NCI-H748 (cell line): ENCODE results near the gene PTPRB.

Source experiments
- DNase-seq: peaks from one replicate; lab custom pipeline; 2025; ENCODE audit not compliant: unreplicated experiment; lab: John Stamatoyannopoulos, UW

Gene PTPRB

DNA sequence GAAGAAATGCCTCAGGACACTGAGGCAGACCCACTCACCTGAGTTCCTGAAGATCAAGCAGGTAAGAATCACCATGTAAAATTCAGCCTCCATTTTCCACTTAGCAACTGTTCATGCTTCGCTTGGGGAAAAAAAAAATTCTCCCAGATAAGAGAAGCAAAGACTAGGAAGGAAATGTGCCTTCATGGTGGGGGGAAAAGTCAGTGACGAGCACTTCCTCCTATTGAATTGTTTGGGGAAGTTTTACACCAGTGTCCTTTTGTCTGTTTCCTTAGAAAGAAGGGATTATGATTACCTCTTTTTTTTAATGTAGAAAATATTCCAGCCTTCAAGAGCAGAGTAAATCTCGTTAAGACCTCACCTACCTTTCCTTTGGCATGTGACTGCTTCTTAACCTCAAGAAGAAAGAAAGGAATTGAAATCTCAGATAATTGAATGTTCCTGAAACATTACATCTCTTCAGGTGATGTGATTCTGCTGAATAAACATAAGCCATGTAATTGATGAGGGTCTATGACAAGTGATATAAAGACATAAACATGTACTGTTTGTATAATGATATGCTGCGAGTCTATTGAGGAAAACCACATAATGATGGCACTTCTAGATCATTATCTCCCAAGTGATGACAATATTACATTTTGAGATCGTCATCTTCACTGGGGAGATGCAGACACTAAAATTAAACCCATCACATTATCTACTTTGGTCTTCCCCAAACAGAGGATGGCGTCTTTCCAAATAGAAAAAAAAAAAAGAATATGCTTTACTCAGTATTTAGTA lies at the start of gene PTPRB:
TSS of gene PTPRB (minus strand) at position 127 of the 783 bp plus-strand sequence. CDS start at position 93, 34 bp downstream.
- DNase-seq = peak; percentile 80

DNA sequence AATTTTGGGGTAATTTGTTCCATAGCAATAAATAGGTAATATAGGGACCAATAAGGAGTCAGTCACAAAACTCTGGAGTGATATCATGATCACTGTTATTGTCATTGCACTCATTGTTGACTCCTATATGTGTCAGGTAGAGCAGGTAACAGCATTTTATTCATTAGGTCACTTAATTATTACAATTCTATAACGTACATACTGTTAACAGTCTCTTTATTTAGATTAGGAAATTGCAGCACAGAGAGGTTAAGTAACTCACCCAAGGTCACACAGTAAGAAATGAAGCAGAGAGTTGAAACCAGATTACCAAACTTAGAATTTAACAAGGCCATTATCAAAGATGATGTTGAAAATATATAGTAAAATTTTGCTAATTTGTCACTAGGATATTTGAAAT lies 49.7 kb upstream of the PTPRB start:
- DNase-seq = no peak

DNA sequence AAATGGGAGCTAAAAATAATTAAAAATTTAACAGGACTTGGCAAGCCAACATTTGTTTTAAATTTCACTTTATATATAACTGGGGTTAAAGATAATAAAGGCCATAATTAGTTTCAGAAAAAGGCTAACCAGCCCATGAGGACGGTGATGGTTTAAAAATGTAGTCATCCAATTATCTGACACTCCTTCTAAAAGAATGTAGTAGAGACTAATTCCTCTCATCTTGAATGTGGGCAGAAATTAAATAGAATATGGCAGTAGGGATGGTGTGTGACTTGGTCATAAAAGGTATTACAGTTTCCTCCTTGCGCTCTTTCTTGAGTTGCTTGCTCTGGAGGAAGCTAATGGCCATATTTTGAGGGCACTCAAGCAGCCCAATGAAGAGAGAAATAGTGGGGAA lies 49.1 kb upstream of the PTPRB start:
- DNase-seq = no peak

DNA sequence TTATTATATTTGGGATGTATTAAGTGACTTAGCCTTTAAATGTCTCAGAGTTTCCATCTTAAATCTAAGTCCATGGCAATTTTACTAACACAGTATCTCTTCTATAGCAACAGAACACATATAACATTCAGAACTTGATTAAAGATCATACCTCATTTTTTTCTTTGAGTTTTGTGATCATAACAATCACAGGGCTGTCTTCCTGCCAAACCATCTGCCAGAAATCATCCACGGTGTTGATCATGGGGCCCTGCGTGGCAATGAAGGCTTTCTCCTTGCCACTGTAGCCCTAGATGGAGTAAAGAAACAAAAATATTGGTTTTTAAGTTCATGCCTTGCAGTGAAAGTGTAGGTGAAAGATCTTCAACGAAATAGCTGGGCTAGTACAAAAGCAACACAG lies 46.7 kb upstream of the PTPRB start:
- no peak for DNase-seq

DNA sequence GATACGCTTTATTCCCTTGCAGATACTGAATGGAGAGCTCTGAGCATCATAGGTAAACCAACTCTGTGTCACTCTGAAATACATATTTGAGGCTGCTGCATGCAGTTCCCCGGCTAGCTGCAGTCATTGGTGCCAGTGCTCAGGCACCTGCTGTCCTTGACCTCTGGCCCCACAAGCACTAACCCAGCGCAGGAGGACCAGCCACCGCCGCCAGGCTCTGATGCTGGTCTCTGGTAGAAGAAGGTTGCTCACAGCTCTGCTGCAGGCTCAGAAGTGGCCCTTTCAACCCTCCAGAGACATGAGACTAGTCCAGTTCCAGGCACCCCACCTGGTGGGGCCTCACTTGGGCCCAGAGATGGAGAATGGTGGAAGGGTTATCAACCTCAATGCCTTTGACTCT lies 34.5 kb upstream of the PTPRB start:
- DNase-seq = peak; percentile 6

DNA sequence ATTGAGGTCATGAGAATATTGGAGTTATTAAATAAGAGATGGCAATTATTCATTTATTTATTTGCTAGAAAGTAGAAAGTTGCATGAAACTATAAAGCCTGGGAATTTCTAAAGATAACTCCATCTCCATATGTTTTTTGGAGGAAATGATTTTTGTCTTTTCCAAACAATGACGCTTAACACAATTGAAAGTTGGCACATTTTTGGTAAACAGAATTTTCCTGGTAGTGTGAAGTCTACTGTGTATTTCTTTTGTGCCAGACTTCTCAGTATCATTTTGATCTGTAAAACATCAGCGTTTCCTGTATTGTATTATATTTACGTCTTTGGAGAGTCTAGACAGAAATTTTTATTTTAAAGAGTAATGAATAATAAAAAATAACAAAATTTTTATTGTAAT lies 33.7 kb upstream of the PTPRB start:
- no peak for DNase-seq

DNA sequence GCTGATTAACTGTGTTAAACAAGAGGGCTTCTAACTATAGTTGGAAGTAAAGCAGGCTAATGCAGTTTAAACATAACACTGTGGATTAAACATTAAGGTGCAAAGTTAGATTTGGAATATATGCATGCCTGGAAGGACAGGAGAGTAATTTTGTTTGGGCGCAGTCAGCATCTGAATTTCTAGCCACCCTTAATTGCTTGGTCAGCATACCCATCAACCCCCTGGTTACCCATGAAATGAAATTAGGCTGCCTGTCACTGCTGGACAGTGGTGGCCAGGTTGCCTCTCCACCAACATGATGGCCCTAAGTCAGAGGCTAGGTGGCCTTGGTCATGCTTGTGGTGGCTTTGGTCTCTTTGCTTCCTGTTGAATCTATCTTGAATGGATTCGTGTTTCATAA lies 30.0 kb upstream of the PTPRB start:
- no peak for DNase-seq

DNA sequence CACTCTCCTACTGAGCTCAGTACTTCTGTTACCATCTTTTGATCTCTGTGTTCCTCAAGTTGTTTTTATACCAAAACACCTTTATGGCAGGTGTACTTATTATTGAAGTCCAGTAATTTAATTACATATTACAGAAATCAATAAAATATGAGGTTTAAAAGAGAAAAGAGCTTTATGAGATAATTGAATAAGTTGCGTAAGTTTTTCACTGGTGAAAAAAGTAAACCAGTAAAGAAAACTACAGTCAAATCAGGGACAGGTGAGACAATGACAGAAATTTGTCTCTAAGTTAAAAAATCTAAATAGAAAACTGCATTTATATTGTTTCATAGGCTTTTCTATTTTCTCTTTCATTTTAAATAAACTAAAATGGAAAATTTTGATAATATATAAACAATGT lies 29.1 kb upstream of the PTPRB start:
- no peak for DNase-seq

DNA sequence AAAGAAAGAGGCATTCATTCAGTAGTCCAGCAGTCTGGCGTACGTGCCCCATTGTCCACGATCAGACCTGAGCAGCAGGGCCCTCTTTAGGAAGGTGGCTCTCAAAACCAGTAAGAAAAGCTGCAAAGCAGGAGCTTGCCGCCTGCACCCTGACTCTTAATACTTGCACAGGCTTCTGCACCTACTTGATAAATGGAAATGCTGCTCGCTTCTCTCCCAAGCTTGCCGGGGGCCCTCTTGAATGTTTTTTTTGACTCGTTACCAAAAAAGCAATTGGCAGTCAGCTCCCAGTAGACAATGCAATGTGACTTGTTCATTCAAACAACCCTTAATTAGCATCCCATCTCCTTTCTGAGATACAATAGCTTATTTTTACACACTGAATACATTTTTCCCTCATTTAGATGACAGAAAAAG lies 27.2 kb upstream of the PTPRB start:
- peak; percentile 77 for DNase-seq

DNA sequence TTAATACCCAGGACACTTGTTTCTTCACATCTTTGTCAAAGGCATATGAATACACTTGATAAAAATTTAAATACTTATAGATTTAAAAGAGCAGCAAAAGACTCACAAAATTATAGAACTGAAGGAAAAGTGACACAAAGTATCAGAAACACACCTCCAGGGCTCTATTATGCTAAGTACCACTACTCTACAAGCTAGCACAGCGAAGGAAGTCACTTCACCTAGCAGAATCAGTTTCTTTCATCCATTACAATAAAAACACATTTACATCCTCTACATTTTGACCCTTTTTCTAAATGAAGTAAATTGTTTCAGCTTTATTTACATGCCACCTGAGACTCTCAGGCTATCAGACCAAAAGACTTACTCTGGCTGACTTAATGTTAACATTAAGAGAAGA lies 26.6 kb upstream of the PTPRB start:
- no peak for DNase-seq

DNA sequence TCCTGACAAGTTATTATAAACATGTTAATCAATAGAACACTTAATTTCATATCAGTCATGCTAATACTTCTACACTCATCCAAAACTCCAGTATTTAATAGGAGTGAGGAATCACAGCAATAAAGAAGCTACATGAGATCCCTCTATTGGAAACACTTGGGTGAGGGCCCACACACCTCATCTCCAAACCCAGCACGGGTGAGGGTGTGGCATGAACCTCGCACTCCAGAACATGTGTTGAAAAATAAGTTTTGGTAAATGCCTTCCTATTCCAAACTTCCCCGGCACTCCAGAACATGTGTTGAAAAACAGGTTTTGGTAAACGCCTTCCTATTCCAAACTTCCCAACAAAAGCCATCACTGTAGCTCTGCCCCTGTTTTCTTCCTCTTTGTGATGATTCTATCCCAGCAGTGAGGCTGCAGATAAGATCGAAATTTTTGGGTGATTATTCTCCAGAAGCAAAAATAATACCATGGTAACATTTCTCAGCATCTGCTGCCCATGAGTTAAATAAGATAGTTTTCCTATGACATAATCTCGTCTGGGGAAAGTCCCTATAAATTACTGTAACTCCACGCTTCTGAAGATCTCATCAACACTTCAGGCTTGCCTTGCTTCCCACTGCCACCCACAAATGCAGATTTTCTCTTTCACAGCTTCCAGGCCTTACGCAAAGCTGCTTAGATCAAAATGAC lies 24.4 kb upstream of the PTPRB start:
- no peak for DNase-seq

DNA sequence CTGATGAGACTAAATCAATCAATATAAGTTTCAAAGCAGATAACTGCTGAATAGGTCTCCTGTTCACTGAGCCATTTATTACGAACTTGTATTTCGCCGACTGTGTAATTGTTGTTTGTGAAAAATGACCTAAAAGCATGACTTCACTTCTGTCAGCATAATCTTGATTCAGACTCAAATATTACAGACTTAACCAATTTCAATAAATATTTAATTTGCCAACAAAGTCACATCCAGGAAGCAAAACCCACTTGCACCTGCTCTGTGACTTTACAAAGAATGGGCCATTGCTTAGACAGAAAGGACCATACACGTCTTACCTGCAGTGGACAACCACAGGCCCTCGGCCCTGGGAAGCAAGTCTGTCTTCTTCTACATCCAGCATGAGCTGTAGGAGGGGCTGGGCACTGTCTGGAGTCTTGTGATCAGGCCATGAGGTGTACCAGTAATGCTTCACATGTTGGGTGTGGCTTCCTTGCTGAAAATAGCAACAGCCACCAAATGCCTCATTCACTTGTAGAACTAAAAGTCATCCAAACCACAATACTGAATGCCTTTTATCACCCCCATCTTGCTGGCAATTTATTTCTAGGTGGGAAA lies 23.5 kb upstream of the PTPRB start:
- DNase-seq = no peak

DNA sequence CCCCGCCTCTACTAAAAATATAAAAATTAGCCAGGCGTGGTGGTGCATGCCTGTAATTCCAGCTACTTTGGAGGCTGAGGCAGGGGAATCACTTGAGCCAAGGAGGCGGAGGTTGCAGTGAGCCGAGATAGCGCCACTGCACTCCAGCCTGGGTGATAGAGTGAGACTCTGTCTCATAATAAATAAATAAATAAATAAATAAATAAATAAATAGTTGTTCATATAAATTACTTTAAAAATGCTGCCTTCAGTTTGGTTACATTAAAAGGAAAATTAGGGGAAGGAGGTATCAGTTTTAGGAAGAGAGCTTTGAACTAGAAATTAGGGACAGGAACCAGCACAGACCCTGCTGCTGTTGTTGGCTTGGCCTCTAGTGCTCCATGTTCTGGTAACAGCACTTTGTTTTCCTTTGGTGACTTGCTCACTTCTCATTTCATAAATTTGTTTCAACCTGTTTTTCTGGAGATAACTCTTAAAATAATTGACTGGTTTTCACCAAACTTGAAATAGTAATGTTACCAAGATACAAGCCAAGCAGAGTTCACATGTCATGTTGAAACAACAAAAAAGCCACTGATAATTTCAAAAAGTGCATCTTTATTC lies 22.9 kb upstream of the PTPRB start:
- no peak for DNase-seq

DNA sequence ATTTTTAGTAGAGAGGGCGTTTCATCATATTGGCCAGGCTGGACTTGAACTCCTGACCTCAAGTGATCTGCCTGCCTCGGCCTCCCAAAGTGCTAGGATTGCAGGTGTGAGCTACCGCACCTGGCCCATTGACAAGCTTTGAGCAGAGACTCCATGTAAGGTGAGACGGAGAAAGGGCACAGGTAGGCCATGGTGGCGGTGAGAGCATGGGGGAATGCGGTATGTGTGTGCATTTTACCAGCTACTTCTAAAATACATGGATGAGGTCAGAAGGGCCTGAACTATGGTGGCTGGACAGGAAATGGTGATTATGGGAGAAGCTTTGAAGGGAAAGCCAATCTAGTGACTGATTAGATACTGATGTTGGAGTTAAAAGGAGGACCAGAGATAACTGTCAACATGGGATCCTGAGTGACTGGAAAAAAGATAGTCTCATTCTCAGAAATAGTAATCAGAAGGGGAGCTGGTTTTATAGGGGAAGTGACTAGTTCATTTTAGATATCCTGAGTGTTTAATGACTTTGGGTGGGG lies 21.9 kb upstream of the PTPRB start:
- DNase-seq = no peak

DNA sequence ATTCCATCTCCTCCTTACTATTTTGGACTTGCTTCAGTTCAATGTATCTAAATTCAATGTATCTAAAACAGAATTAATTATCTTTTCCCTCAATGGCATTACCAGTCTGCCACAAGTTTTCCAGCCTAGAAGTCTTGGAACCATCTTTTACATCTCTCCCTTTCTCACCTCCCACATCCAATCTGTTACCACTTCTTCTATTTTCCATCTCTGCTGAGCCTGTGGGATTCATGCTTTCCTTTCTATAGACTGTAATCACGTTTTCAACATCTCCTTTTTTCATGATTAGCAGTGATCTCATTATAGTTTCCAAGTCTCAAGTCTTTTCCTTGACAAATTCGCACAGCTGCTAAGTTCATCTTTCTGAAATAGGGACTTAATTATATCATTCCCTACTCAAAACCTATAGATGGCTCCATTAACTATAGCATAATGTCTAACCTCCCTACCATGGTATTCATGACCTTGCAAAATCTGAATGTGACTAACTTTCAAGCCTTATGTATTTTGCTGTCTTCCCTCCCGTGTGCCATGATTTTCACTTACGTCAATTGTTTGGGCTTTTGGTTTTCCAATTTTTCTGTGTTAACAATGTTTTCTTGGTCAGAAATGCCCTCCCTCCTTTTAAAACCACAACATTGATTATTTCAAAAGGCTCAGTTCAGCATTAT lies 20.5 kb upstream of the PTPRB start:
- no peak for DNase-seq

DNA sequence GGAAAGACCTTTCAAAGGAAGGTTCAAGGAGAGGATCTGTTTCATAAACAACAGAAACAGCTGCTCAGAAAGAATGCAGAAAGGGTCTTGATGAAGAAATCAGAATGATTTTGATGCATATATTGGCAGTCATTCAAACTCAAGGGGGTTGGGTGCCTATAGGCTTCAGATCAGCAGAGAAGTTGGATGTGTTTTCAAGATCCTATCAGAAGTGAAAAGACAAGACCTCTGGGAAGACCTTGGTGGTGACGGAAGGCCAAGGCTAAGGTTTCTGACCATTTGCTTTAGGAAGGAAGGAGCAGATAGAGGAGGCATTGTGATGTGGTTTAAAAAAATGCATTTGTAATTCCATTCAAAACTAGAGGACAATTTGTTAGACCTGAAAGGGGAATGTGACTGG lies 15.2 kb upstream of the PTPRB start:
- no peak for DNase-seq

DNA sequence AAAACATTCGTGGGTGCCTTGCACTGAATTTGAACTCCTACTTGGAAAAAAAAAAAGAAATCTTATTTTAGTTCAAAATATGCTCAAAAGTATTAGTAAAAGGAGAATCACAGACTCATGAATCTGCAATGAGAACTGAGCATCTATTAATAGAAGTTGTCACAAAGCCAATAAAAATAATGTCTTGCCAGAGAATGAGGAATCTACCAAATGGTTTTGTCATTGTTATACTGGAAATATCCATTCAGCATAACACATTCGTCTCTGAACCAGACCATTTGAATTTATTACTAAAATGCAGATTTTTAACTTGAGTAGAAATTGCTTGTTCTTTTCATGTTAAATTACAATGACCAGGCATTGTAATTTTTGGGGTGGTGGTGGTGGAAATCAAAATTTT lies 11.6 kb upstream of the PTPRB start:
- no peak for DNase-seq

DNA sequence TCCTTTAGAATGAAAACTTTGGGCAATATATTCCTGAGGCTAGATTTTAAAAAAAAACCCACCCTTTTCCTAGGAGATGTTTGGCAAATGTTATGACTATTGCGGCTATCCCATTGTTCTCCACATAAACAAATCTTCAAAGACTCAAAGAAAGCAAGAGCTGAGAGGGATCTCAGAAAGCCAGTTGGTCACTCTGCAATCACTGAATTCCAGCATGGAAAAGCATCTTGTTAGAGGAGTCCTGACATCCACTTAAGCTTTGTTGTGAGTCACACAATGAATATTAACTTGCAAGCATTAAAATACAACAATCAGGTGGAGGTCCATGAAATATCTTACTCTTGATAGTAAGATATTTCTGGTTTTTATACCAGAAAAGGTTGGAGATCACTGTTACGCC lies 11.0 kb upstream of the PTPRB start:
- no peak for DNase-seq

DNA sequence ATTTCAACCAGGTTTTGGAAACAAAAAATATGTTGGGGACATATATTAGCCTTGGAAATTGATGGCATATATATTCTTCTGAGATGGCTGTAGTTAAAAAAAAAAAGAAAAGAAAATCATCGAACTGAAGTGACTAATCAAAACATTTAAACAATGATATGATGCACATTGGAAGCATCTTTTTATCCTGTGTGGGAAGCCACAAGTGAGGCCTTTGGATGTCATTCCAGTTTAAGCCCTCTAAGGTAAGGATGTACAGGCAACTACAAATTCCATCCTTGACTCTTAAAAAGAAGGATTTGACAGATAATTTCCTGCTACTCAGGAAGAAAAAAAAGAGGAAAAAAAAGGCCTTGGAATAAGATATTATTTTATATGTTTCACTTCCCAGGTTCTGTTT lies 9.6 kb upstream of the PTPRB start:
- no peak for DNase-seq

DNA sequence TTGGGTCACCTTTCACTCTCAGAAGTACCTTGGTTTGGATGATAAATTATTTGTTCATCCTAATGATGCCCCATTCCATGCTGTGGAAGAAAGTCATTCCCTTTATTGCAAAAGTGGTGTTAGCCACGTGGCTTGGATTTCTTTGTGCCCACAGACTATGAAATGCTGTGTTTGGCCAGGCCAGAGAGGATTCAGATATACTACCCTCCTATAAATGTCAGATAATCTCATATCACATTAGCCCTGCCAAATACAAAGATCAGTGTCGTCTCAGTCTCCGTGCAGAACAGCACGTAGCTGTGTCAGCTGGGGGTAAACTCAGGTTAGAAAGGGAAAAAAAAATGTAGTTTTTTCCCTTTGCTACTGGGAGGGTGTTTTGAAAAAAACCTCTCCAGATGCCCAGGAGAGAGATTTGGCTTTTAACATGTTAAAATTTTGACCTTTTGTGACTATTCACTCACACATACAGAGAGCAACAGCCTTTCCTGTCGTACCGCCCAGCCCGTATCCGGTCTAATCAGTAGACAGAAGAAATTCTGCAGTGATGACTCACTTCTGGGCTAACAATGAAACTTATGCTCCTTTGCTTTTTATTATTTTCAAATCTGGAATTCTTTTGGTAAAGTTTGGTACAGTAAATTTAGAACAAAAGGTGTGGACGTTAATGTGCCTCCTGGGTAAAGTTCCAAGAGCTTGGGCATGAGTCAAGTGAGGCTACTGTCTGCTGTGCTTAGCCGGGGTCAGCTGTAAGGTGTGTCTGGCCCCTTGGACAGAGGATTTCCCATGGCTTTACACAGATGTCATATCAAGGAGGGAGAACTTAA lies 8.5 kb upstream of the PTPRB start:
- peak; percentile 14 for DNase-seq
